ENCODE measurements around the gene SERINC5. TPM values are rescaled to one million over a fixed set of nuclear protein-coding genes. Genes with fewer than 3 reads are reported as not detected.
A peak's percentile ranks its signal among the peaks of the same experiment; 100 is the strongest.
"Not testable (repeated sequence)": the region's sequence is repeated elsewhere in the genome, so short reads cannot be mapped to it uniquely, and the experiment has no call there.

SERINC5 gene
- total RNA-seq, 2 experiments from 2014 or later: 52.5 to 54.5 TPM

DNA sequence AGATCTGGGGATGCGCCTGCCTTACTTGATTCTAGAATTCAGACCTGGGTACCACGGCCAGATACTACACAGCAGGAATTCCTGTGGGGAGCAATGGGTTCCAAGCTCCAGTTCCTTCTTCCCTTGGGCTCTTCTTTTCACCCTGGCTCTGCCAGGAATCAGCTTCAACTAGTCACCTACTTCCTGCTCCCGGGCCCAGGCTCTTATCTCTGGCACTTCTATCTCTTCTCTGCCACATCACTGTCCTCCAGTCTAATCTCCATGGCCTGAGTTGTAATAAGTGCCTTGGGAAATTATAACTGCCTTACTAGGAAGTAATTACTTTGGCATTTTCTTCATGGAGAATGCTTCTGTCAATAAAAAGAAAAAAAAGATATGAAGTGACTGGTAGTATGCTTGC, 26.2 kb upstream of the SERINC5 start:
- ATAC-seq (no peak), DNase-seq (no peak)
- no peaks in the 10 kb centered on the region for H3K36me3 Mint-ChIP-seq (ENCODE audit: low read depth)
- ChIA-PET POLR2A (no interaction called here), CTCF (interaction anchor here (1.1 kb wide), 1 partner anchor 11 kb away, joined by 3 read pairs; no protein-coding TSS in a partner anchor)
- peaks cover 11% of the 10 kb centered on the region for H3K4me1 Mint-ChIP-seq (ENCODE audit: low read depth)
- no peaks in the 10 kb centered on the region for H3K27me3 Mint-ChIP-seq (ENCODE audit: low read depth)
- H3K9me3 Mint-ChIP-seq (ENCODE audit: insufficient read depth): no peaks in the 10 kb centered on the region
- no peak overlapping the region for H3K27ac Mint-ChIP-seq
- no peak overlapping the region for H3K4me3 Mint-ChIP-seq

GRCh38 chr5:80277191-80277590, 21.3 kb upstream of the SERINC5 start:
- ChIA-PET POLR2A (no interaction called here), CTCF (interaction anchor here (1.3 to 1.7 kb wide), 3 partner anchors 62 to 193 kb away, joined by 3 to 6 read pairs (median 4); no protein-coding TSS in a partner anchor)
- no peak for ATAC-seq
- H3K27me3 Mint-ChIP-seq (ENCODE audit: low read depth): no peaks in the 10 kb centered on the region
- H3K4me3 Mint-ChIP-seq: no peak overlapping the region
- DNase-seq: no peak
- H3K4me1 Mint-ChIP-seq (ENCODE audit: low read depth): peaks cover 7% of the 10 kb centered on the region
- H3K27ac Mint-ChIP-seq: no peak overlapping the region
- no peaks in the 10 kb centered on the region for H3K9me3 Mint-ChIP-seq (ENCODE audit: insufficient read depth)
- no peaks in the 10 kb centered on the region for H3K36me3 Mint-ChIP-seq (ENCODE audit: low read depth)

DNA sequence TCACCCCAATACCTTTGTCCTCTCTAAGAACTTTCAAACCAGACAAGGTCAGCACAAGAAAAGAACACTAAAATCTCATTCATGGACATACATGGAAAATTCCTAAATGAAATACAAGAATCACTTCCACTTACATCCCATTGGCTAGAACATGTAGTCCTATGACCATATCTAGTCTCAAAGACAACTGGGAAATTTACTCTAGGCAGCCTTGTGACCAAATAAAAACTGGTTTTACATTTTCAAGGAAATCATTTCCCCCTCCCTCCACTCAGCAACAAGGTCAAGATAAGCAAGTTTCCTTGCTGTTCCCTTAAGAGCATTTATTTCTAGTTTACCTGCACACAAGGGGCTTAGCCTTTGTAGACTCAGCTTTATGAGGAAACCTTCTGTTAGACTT, 20.3 kb upstream of the SERINC5 start:
- ATAC-seq (no peak), DNase-seq (no peak)
- POLR2A ChIA-PET: no interaction called here
- H3K27me3 Mint-ChIP-seq (ENCODE audit: low read depth): no peaks in the 10 kb centered on the region
- no peaks in the 10 kb centered on the region for H3K36me3 Mint-ChIP-seq (ENCODE audit: low read depth)
- H3K4me1 Mint-ChIP-seq (ENCODE audit: low read depth): peaks cover 13% of the 10 kb centered on the region
- no peak overlapping the region for H3K4me3 Mint-ChIP-seq
- no peaks in the 10 kb centered on the region for H3K9me3 Mint-ChIP-seq (ENCODE audit: insufficient read depth)
- CTCF ChIA-PET: interaction anchor here (0.7 to 2.5 kb wide), 10 partner anchors 31 to 192 kb away, joined by 3 to 35 read pairs (median 5); no protein-coding TSS in a partner anchor
- no peak overlapping the region for H3K27ac Mint-ChIP-seq

- ChIA-PET CTCF (interaction anchor here (0.7 to 2.5 kb wide), 22 partner anchors 9 to 192 kb away, joined by 3 to 35 read pairs (median 4); no protein-coding TSS in a partner anchor), POLR2A (interaction anchor here (0.6 kb wide), 1 partner anchor 285 kb away, joined by 3 read pairs; no protein-coding TSS in a partner anchor)
- H3K4me1 Mint-ChIP-seq (ENCODE audit: low read depth): peaks cover 21% of the 10 kb centered on the region
- H3K27ac Mint-ChIP-seq: no peak overlapping the region
- H3K36me3 Mint-ChIP-seq (ENCODE audit: low read depth): no peaks in the 10 kb centered on the region
- H3K4me3 Mint-ChIP-seq: no peak overlapping the region
- DNase-seq (peak; percentile 50), ATAC-seq (peak; percentile 63)
- H3K27me3 Mint-ChIP-seq (ENCODE audit: low read depth): no peaks in the 10 kb centered on the region
- no peaks in the 10 kb centered on the region for H3K9me3 Mint-ChIP-seq (ENCODE audit: insufficient read depth)
Measured at GRCh38 chr5:80275347-80275746, 19.5 kb upstream of the SERINC5 start.

DNA sequence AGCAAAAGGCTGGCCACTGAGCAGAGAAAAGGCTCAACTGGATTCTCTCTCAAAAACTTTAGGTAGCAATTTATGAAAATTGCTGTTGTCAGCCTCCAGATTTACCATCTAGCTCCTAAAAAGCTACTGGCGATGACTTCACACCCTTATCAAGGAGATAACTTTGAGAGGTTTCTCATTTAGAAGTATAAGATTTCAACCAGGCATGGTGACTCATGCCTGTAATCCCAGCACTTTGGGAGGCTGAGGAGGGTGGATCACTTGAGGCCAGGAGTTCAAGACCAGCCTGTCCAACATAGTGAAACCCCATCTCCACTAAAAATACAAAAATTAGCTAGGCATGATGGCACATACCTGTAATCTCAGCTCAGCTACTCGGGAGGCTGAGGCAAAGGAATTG, 14.7 kb upstream of the SERINC5 start:
- peaks cover 46% of the 10 kb centered on the region for H3K4me1 Mint-ChIP-seq (ENCODE audit: low read depth)
- peak; percentile 37 for ATAC-seq
- ChIA-PET POLR2A (interaction anchor here (0.6 to 3.0 kb wide), 4 partner anchors 15 to 979 kb away, joined by 3 to 31 read pairs (median 3); partner anchors contain the start of gene SERINC5), CTCF (interaction anchor here (1.0 to 4.2 kb wide), 4 partner anchors 58 to 179 kb away, joined by 3 to 25 read pairs (median 6); no protein-coding TSS in a partner anchor)
- peak overlapping the region; percentile 95 for H3K27ac Mint-ChIP-seq
- not testable (repeated sequence) for H3K36me3 Mint-ChIP-seq (ENCODE audit: low read depth); DNase-seq; H3K27me3 Mint-ChIP-seq (ENCODE audit: low read depth); H3K9me3 Mint-ChIP-seq (ENCODE audit: insufficient read depth)
- peak overlapping the region; percentile 49 for H3K4me3 Mint-ChIP-seq

DNA sequence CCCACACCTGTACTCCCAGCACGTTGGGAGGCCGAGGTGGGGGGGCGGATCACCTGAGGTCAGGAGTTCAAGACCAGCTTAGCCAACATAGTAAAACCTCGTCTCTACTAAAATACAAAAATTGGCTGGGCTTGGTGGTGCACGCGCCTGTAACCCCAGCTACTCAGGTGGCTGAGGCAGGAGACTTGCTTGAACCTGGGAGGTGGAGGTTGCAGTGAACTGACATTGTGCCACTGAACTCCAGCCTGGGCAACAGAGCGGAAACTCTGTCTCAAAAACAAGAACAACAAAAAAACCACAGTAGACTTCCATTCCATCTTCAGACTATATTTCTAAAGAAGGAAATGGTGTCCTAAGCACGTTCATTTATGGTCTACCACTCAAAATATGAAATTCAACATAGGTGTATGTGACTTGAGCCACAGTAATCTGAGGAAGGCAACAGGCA, 14.2 kb upstream of the SERINC5 start:
- Mint-ChIP-seq H3K27me3 (ENCODE audit: low read depth) (no peaks in the 10 kb centered on the region), H3K9me3 (ENCODE audit: insufficient read depth) (no peaks in the 10 kb centered on the region), H3K27ac (peak overlapping the region; percentile 95), H3K4me3 (peak overlapping the region; percentile 49), H3K36me3 (ENCODE audit: low read depth) (no peaks in the 10 kb centered on the region), H3K4me1 (ENCODE audit: low read depth) (peaks cover 43% of the 10 kb centered on the region)
- POLR2A ChIA-PET: interaction anchor here (0.6 to 3.0 kb wide), 3 partner anchors 15 to 175 kb away, joined by 3 to 31 read pairs (median 3); partner anchors contain the start of gene SERINC5
- peak; percentile 68 for ATAC-seq
- DNase-seq: peak; percentile 56
- CTCF ChIA-PET: interaction anchor here (1.8 to 4.2 kb wide), 3 partner anchors 65 to 178 kb away, joined by 4 to 25 read pairs (median 8); no protein-coding TSS in a partner anchor

GRCh38 chr5:80268916-80269315, 13.1 kb upstream of the SERINC5 start:
- Mint-ChIP-seq H3K36me3 (ENCODE audit: low read depth) (no peaks in the 10 kb centered on the region), H3K27me3 (ENCODE audit: low read depth) (no peaks in the 10 kb centered on the region), H3K4me1 (ENCODE audit: low read depth) (peaks cover 43% of the 10 kb centered on the region), H3K4me3 (peak overlapping the region; percentile 66), H3K9me3 (ENCODE audit: insufficient read depth) (no peaks in the 10 kb centered on the region), H3K27ac (peak overlapping the region; percentile 95)
- CTCF ChIA-PET: interaction anchor here (0.9 to 4.2 kb wide), 7 partner anchors 13 to 186 kb away, joined by 3 to 25 read pairs (median 3); partner anchors contain the start of gene SERINC5
- DNase-seq: no peak
- POLR2A ChIA-PET: interaction anchor here (0.8 to 3.0 kb wide), 4 partner anchors 13 to 174 kb away, joined by 3 to 31 read pairs (median 3); partner anchors contain the start of gene SERINC5
- peak; percentile 35 for ATAC-seq

DNA sequence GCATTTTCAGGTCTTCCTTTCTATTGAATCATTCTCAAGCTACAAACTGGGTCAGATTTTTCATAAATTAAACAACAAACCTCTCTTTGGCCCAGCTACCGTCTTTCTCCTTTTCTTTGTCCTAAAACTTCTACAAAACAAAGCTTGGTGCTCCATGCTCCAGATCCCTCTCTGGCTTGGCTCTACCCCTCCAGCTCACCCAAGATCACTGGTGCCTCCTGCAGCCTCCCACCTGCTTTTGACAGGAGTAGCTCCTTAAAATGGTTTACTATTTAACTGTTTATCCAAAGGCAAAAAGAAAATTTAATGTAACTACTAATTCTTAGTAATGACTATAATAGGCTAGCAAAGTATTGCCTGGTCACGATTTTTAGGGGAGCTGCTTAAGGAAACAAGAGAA, 10.7 kb upstream of the SERINC5 start:
- CTCF ChIA-PET: interaction anchor here (0.6 to 1.3 kb wide), 5 partner anchors 8 to 414 kb away, joined by 3 to 6 read pairs (median 4); no protein-coding TSS in a partner anchor
- Mint-ChIP-seq H3K9me3 (ENCODE audit: insufficient read depth) (no peaks in the 10 kb centered on the region), H3K27ac (no peak overlapping the region), H3K36me3 (ENCODE audit: low read depth) (no peaks in the 10 kb centered on the region), H3K4me1 (ENCODE audit: low read depth) (peaks cover 39% of the 10 kb centered on the region), H3K27me3 (ENCODE audit: low read depth) (no peaks in the 10 kb centered on the region), H3K4me3 (no peak overlapping the region)
- no peak for ATAC-seq
- POLR2A ChIA-PET: interaction anchor here (2.5 kb wide), 1 partner anchor 10 kb away, joined by 16 read pairs; the partner anchor contains the start of gene SERINC5
- DNase-seq: no peak

DNA sequence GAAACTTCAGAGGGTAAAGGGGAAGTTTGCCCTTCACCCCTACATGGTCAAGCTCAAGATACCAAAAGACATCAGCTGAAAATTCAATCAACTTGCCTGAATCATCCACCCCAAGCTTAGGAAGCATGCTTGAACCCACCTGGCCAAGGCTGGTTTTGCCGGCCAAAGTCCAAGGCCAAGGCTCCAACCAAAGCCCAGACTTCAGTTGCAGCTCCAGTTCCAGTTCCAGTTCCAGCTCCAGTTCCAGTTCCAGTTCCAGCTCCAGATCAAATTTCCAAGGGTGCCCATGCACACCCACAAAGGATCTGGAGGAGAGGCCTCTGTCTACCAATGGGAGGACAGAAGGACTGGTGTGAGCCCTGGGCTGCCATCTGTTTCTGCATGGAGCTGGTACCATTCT, 4.6 kb upstream of the SERINC5 start:
- POLR2A ChIA-PET: interaction anchor here (1.1 kb wide), 1 partner anchor 20 kb away, joined by 3 read pairs; no protein-coding TSS in a partner anchor
- no peak for DNase-seq
- Mint-ChIP-seq H3K9me3 (ENCODE audit: insufficient read depth) (no peaks in the 10 kb centered on the region), H3K36me3 (ENCODE audit: low read depth) (peaks cover 16% of the 10 kb centered on the region), H3K4me1 (ENCODE audit: low read depth) (peaks cover 19% of the 10 kb centered on the region), H3K4me3 (no peak overlapping the region), H3K27ac (no peak overlapping the region), H3K27me3 (ENCODE audit: low read depth) (no peaks in the 10 kb centered on the region)
- no peak for ATAC-seq
- CTCF ChIA-PET: no interaction called here

DNA sequence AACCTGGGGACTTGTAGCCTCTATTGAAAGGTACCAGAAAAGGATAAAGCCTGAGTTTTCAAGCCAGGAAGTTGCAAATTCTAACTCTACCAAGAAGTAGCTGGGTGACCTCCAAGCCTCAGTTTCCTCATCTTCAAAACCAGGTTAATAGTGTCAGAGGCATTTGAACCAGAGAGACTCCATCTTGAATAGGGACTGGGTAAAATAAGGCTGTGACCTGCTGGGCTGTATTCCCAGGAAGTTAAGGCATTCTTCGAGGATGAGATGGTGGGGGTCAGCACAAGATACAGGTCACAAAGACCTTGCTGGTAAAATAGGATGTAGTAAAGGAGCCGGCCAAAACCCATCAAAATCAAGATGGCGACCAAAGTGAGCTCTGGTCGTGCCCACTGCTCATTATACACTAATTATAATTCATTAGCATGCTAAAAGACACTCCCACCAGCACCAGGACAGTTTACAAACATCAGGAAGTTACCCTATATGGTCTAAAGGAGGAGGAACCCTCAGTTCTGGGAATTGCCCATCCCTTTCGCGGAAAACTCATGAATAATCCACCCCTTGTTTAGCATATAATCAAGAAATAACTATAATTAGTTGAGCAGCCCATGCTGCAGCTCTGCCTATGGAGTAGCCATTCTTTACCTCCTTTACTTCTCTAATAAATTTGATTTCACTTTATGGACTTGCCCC, 3.8 kb upstream of the SERINC5 start:
- ChIA-PET CTCF (no interaction called here), POLR2A (no interaction called here)
- DNase-seq (no peak), ATAC-seq (no peak)
- Mint-ChIP-seq H3K4me1 (ENCODE audit: low read depth) (peaks cover 20% of the 10 kb centered on the region), H3K4me3 (no peak overlapping the region), H3K36me3 (ENCODE audit: low read depth) (peaks cover 20% of the 10 kb centered on the region), H3K27ac (no peak overlapping the region), H3K27me3 (ENCODE audit: low read depth) (no peaks in the 10 kb centered on the region), H3K9me3 (ENCODE audit: insufficient read depth) (no peaks in the 10 kb centered on the region)

DNA sequence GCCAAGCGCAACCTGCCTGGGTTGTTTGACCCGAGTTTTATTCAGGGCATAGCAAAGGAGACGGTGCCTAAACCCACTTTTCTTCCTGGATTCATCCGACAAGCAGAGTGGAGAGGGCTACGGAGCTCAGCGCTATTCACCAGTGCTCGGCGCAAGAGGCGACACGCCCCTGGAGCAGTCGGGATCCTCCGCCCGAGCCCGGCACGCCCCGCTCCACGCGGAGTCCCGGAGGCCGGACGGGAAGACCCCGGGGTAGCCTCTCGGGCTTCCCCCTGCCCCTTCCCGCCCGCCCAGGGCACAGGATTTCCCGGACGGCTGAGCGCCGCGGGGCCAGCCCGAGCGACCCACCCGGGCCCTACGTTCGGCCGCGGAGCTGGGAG, 427 bp downstream of the SERINC5 start:
- ChIA-PET POLR2A (interaction anchor here (0.7 to 4.8 kb wide), 23 partner anchors 9 to 265 kb away, joined by 3 to 78 read pairs (median 11); no protein-coding TSS in a partner anchor), CTCF (interaction anchor here (0.9 to 4.6 kb wide), 11 partner anchors 9 to 164 kb away, joined by 3 to 36 read pairs (median 7); no protein-coding TSS in a partner anchor)
- Mint-ChIP-seq H3K27me3 (ENCODE audit: low read depth) (no peaks in the 10 kb centered on the region), H3K36me3 (ENCODE audit: low read depth) (peaks cover 49% of the 10 kb centered on the region), H3K4me1 (ENCODE audit: low read depth) (peaks cover 55% of the 10 kb centered on the region), H3K9me3 (ENCODE audit: insufficient read depth) (no peaks in the 10 kb centered on the region), H3K27ac (peak overlapping the region; percentile 81), H3K4me3 (peak overlapping the region; percentile 92)
- peak; percentile 53 for DNase-seq
- ATAC-seq: peak; percentile 43
